Vagina (tissue), 2 donors: ENCODE results near the gene SESTD1. TPM values are rescaled to one million over a fixed set of nuclear protein-coding genes. Genes with fewer than 3 reads are reported as not detected.
A peak's percentile ranks its signal among the peaks of the same experiment; 100 is the strongest.

Source experiments
- DNase-seq, 2 donors: peaks; one replicate each; pipeline ENCODE4 v3.0.0-alpha.2; 2017; ENCODE audit errors: extremely low spot score in 2 of 2
- H3K27ac ChIP-seq: fragments of 200-600 bp; sonication (generic); one replicate; pipeline ENCODE4 v1.5.1; 2019
- H3K27me3 ChIP-seq: fragments of 200-600 bp; sonication (generic); one replicate; pipeline ENCODE4 v1.5.1; 2019
- H3K36me3 ChIP-seq, 2 donors: fragments of 200-600 bp; sonication (generic); one replicate each; pipeline ENCODE4 v1.5.1; 2017 to 2019
- H3K4me1 ChIP-seq: fragments of 200-600 bp; sonication (generic); one replicate; pipeline ENCODE4 v1.5.1; 2019
- H3K4me3 ChIP-seq, 2 donors: fragments of 200-600 bp; sonication (generic); 1 replicate in 1 of 2; 2 replicates in 1 of 2; pipeline ENCODE4 v1.5.1; 2016 to 2019
- H3K9me3 ChIP-seq: fragments of 200-600 bp; sonication (generic); one replicate; pipeline ENCODE4 v1.5.1; 2019
- POLR2A ChIP-seq, 2 donors: fragments of 450-650 bp; IDR thresholded peaks; one replicate each; pipeline ENCODE4 v1.6.1; 2017; ENCODE audit warnings: antibody characterized with exemption in 2 of 2, mild to moderate bottlenecking in 2 of 2, moderate library complexity in 2 of 2
- POLR2AphosphoS5 ChIP-seq, 2 donors: sonication (generic); formaldehyde crosslinking; IDR thresholded peaks; one replicate each; pipeline ENCODE4 v1.9.0; 2017; ENCODE audit warnings: antibody characterized with exemption in 2 of 2, mild to moderate bottlenecking in 2 of 2, low read depth in 1 of 2; ENCODE audit not compliant: insufficient read depth in 1 of 2
- intact Hi-C: fragments of 100-400 bp; cut with DNase I; formaldehyde crosslinking; loops from one replicate; pipeline ENCODE4 v1.15.1; 2023
- total RNA-seq: library from RNA; depleted of rRNA; stranded (reverse); fragments of >200 nt; gene quantifications from one replicate; pipeline ENCODE4 v1.2.3, GENCODE V29; 2016
- TF ChIP-seq, protein P1 (sequence below), 3 experiments: fragments of 450-650 bp in 2 of 3; fragments of 200-600 bp in 1 of 3; sonication (generic) in 1 of 3; IDR thresholded peaks; one replicate each; pipeline ENCODE4 v1.5.1; 2017 to 2019; ENCODE audit warnings: antibody characterized with exemption in 3 of 3, mild to moderate bottlenecking in 2 of 3, moderate library complexity in 2 of 3

The SESTD1 gene
- total RNA-seq, 1 donor from 2014 or later = 23.3 TPM

DNA sequence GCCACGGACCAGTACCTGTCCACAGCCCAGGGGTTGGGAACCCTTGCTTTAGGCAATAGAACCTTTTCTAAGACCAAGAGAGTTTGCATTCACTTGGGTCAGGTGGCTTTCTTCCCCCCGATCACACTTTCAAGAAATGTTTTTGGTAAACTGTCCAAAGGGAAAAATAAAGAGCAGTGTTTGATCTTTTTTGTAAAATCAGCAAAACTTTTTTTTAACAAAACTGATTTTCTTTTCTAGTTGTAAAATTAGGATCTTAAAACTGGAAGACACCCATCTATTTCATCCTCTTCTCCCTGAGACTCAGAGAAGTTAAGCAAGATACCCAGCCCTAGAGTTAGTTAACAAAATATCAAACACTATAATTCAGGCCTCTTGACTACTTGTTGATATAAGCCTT, 6.1 kb upstream of the SESTD1 start:
- Histone ChIP-seq H3K9me3 (no peaks in the 10 kb centered on the region), H3K27ac (no peak overlapping the region), H3K27me3 (no peaks in the 10 kb centered on the region), H3K4me1 (no peaks in the 10 kb centered on the region), H3K4me3 (no peak overlapping the region), H3K36me3 (no peaks in the 10 kb centered on the region)
- TF ChIP-seq, protein P1, sequence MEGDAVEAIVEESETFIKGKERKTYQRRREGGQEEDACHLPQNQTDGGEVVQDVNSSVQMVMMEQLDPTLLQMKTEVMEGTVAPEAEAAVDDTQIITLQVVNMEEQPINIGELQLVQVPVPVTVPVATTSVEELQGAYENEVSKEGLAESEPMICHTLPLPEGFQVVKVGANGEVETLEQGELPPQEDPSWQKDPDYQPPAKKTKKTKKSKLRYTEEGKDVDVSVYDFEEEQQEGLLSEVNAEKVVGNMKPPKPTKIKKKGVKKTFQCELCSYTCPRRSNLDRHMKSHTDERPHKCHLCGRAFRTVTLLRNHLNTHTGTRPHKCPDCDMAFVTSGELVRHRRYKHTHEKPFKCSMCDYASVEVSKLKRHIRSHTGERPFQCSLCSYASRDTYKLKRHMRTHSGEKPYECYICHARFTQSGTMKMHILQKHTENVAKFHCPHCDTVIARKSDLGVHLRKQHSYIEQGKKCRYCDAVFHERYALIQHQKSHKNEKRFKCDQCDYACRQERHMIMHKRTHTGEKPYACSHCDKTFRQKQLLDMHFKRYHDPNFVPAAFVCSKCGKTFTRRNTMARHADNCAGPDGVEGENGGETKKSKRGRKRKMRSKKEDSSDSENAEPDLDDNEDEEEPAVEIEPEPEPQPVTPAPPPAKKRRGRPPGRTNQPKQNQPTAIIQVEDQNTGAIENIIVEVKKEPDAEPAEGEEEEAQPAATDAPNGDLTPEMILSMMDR (IDR thresholded peaks at IDR 0.05) = no peak
- no peak for TF ChIP-seq POLR2A (IDR thresholded peaks at IDR 0.05)
- TF ChIP-seq POLR2AphosphoS5 (IDR thresholded peaks at IDR 0.05; ENCODE audit: insufficient read depth in 1 of 2, low read depth in 1 of 2) = no peak
- intact Hi-C loops = no loop called here
- DNase-seq = no peak

DNA sequence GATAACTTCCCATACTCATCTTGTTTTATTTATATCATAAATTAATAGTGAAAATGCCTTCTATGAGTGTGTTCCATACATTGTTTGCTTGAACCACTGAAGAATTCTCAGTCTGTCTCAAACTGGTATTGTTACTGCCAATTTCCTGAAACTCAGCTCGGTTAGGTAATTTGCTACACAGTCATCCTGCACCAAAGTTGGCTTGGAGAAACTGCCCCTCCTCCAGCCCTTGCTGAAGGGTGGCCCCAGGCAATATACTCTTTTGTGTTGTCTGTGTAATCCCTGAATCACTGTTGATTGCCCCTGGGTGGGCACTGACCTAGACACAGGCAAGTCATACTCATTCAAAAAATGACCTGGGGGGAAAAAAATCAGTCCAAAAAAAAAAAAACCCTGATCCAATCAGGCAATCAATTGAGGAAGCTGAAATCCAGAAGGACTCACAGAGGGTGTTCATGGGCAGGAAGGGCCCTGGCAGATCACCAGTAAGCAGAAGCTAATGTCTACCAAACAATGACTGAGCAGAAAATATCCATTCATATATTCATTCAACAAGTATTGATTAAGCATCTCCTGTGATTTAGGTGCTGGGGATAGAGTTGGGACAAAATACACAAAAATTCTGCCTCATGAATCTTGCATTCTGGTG, 3.8 kb upstream of the SESTD1 start:
- H3K27ac ChIP-seq = no peak overlapping the region

GRCh38 chr2:179266271-179266670, 1.6 kb upstream of the SESTD1 start:
- no peak for DNase-seq
- H3K27ac ChIP-seq = no peak overlapping the region
- TF ChIP-seq, protein P1 (IDR thresholded peaks at IDR 0.05) = no peak
- TF ChIP-seq POLR2A (IDR thresholded peaks at IDR 0.05) (no peak), POLR2AphosphoS5 (IDR thresholded peaks at IDR 0.05; ENCODE audit: insufficient read depth in 1 of 2, low read depth in 1 of 2) (no peak)
- H3K4me3 ChIP-seq = no peak overlapping the region
- no peaks in the 10 kb centered on the region for H3K36me3 ChIP-seq
- no peaks in the 10 kb centered on the region for H3K27me3 ChIP-seq
- no peaks in the 10 kb centered on the region for H3K9me3 ChIP-seq
- H3K4me1 ChIP-seq = peaks cover 22% of the 10 kb centered on the region
- intact Hi-C loops = no loop called here

More for the DNA sequence above, 3.8 kb upstream of the SESTD1 start:
- peaks cover 3% of the 10 kb centered on the region for H3K4me1 ChIP-seq
- no peaks in the 10 kb centered on the region for H3K36me3 ChIP-seq
- intact Hi-C loops = no loop called here
- DNase-seq = no peak
- TF ChIP-seq, protein P1 (IDR thresholded peaks at IDR 0.05) = no peak
- TF ChIP-seq POLR2AphosphoS5 (IDR thresholded peaks at IDR 0.05; ENCODE audit: insufficient read depth in 1 of 2, low read depth in 1 of 2) = no peak
- no peak for TF ChIP-seq POLR2A (IDR thresholded peaks at IDR 0.05)
- no peaks in the 10 kb centered on the region for H3K27me3 ChIP-seq
- H3K9me3 ChIP-seq = no peaks in the 10 kb centered on the region
- no peak overlapping the region for H3K4me3 ChIP-seq

DNA sequence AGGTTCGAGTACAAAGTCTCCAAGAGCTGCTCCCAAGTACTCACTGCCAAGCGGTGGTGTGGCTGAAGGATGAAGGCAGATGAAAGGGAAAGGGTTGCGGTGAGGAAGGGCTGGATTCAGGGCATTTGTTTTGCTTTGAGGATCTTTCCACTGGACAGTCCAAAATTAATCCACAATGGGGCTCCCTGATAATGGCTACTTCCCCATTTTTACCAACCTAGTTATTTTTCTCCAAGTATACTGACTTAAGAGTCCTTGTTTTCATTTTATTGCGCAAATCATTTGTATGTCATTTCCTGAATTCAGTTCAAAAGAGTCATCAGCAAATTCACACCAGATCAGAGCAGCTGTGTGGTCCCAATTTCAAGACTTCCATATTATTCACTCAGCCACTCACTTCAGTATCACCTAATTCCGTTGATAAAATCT, 464 bp upstream of the SESTD1 start:
- Histone ChIP-seq H3K9me3 (no peaks in the 10 kb centered on the region), H3K4me1 (peaks cover 22% of the 10 kb centered on the region), H3K27me3 (no peaks in the 10 kb centered on the region), H3K4me3 (peak overlapping the region; percentile 77 to 79), H3K27ac (peak overlapping the region; percentile 81), H3K36me3 (no peaks in the 10 kb centered on the region)
- TF ChIP-seq, protein P1 (IDR thresholded peaks at IDR 0.05) = no peak
- TF ChIP-seq POLR2A (IDR thresholded peaks at IDR 0.05) (no peak), POLR2AphosphoS5 (IDR thresholded peaks at IDR 0.05; ENCODE audit: insufficient read depth in 1 of 2, low read depth in 1 of 2) (no peak)
- intact Hi-C loops = no loop called here
- no peak for DNase-seq
